ENCODE data around the gene PHACTR1. TPM values are rescaled to one million over a fixed set of nuclear protein-coding genes. Genes with fewer than 3 reads are reported as not detected.

The PHACTR1 gene
- total RNA-seq, 2 experiments from 2014 or later = 0.79 to 1.5 TPM

- POLR2A ChIA-PET = no interaction called here
- Mint-ChIP-seq H3K9me3 (peaks cover 9% of the 10 kb centered on the region), H3K36me3 (no peaks in the 10 kb centered on the region), H3K27ac (no peak overlapping the region), H3K4me3 (no peak overlapping the region), H3K4me1 (no peaks in the 10 kb centered on the region), H3K27me3 (peaks cover 5% of the 10 kb centered on the region)
- ATAC-seq (ENCODE audit: low read depth) = no peak
- no peak for DNase-seq
Observed at GRCh38 chr6:12893036-12893435, 176.5 kb downstream of the PHACTR1 start.

- Mint-ChIP-seq H3K27me3 (peaks cover 11% of the 10 kb centered on the region), H3K36me3 (no peaks in the 10 kb centered on the region), H3K27ac (no peak overlapping the region), H3K9me3 (peaks cover 7% of the 10 kb centered on the region), H3K4me3 (no peak overlapping the region), H3K4me1 (no peaks in the 10 kb centered on the region)
- ATAC-seq (ENCODE audit: low read depth) (no peak), DNase-seq (no peak)
- POLR2A ChIA-PET = no interaction called here
Observed at GRCh38 chr6:12895721-12896120, 179.2 kb downstream of the PHACTR1 start.

DNA sequence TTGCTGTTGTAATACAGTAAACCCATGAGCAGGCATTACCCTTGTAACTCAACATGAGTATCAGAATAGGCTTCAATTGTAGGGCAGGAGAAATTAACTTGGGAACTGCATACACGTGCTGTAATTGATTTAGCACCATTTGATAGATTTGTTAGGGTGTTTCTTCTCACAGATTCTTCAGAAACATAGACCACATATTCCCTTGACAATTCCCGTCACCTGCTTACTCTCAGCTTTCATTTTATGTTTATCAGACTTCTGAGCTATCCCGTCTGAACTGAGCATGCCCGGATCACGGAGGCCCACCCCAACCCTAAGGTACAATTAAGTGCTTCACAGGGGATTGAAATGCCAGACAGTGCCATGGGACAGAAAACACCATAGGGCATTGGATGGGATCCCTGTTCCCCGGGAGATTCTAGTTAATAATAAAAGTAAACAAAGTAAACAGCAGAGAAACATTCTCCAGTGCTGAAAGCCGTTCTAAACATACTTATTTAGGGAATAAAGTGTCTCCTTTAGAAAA, 179.7 kb downstream of the PHACTR1 start:
- Mint-ChIP-seq H3K4me1 (no peaks in the 10 kb centered on the region), H3K4me3 (no peak overlapping the region), H3K9me3 (peaks cover 4% of the 10 kb centered on the region), H3K27ac (no peak overlapping the region), H3K36me3 (no peaks in the 10 kb centered on the region), H3K27me3 (peaks cover 11% of the 10 kb centered on the region)
- DNase-seq (no peak), ATAC-seq (ENCODE audit: low read depth) (no peak)
- POLR2A ChIA-PET = no interaction called here

- POLR2A ChIA-PET = no interaction called here
- Mint-ChIP-seq H3K36me3 (no peaks in the 10 kb centered on the region), H3K4me1 (no peaks in the 10 kb centered on the region), H3K27me3 (peaks cover 14% of the 10 kb centered on the region), H3K4me3 (no peak overlapping the region), H3K27ac (no peak overlapping the region), H3K9me3 (no peaks in the 10 kb centered on the region)
- ATAC-seq (ENCODE audit: low read depth) (no peak), DNase-seq (no peak)
Observed at GRCh38 chr6:12898603-12899002, 182.0 kb downstream of the PHACTR1 start.

DNA sequence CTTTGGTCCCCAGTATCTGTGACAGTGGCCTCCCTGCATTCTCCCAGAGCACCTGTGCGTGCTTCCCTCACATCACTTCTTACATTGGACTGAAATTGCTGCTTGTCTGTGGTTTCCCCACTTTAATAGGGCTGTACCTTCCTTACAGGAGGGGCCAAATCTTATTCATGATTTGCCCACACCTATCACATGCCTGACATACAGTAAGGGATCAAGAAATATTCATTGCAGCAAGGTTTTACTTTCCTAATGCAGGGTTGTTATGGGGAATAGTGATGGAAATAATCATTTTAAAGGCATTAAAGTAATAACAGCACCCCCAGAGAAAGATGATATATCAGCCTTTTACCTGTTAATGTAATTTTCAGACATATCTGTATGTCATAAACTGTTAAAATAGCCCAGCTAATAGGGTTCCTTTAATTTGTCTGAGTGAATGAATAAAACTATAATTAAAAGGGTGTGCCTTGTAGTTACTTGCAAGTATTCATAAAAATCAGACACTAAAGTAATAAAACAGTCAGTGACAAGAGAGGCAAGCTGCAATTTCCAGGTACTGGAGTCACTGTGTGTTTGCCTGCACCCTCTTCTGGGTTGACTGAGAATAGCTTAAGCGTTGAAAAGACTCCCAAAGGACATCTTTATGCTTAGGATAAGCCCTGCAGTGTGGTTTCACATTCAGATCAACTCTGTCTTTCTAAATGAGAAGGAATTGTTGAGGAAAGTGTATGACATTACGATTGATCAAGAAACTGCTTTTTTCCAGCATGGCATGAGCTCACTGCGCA, 182.7 kb downstream of the PHACTR1 start:
- Mint-ChIP-seq H3K27me3 (peaks cover 14% of the 10 kb centered on the region), H3K36me3 (no peaks in the 10 kb centered on the region), H3K9me3 (no peaks in the 10 kb centered on the region), H3K27ac (no peak overlapping the region), H3K4me1 (no peaks in the 10 kb centered on the region), H3K4me3 (no peak overlapping the region)
- POLR2A ChIA-PET = no interaction called here
- no peak for ATAC-seq (ENCODE audit: low read depth)
- DNase-seq = no peak

DNA sequence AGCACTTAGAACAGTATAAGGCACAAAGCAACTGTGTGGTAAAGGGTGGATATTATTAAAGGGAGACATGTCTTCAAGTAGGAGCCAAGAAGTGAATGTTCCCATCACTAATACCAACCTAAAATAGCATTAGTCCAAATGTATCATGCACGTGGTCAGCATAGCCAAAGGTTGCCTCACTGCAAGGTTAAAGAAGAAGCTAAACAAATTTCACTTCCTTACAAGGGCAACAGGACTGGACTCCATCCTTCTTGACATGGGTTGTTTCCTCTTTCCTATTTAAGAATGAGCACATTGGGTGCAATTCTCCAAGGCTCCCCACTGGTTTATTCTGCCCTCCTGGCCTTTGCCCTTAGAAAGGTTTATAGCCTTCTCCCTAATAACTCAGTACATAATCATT, 186.7 kb downstream of the PHACTR1 start:
- ATAC-seq (ENCODE audit: low read depth) = no peak
- Mint-ChIP-seq H3K4me3 (no peak overlapping the region), H3K4me1 (no peaks in the 10 kb centered on the region), H3K9me3 (no peaks in the 10 kb centered on the region), H3K27me3 (peaks cover 21% of the 10 kb centered on the region), H3K27ac (no peak overlapping the region), H3K36me3 (no peaks in the 10 kb centered on the region)
- POLR2A ChIA-PET = no interaction called here
- DNase-seq = no peak

- H3K4me1 Mint-ChIP-seq = no peaks in the 10 kb centered on the region
- POLR2A ChIA-PET = no interaction called here
Observed at GRCh38 chr6:12909833-12910232, 193.3 kb downstream of the PHACTR1 start.

DNA sequence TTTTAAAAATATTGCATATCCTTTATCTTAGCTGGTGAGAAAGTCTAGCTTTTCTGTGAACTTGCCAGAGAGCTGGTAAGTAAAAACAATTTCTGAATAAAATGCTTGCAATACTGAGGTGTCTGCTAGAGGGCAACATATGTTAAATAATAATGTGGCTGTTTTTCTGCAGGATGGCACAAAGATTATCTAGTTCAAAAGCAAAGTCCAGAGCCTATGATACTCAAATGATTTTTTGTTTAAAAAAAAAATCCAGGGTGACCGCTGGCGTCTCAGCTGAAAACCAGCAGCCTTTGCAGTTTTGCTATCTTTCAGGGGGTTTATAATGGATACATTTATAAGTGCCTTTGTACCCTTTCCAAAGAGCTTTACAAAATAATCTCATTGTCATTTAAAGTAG, 194.9 kb downstream of the PHACTR1 start:
- Mint-ChIP-seq H3K27me3 (peaks cover 24% of the 10 kb centered on the region), H3K9me3 (no peaks in the 10 kb centered on the region), H3K36me3 (no peaks in the 10 kb centered on the region), H3K4me3 (no peak overlapping the region), H3K27ac (no peak overlapping the region), H3K4me1 (no peaks in the 10 kb centered on the region)
- ATAC-seq (ENCODE audit: low read depth) (no peak), DNase-seq (no peak)
- POLR2A ChIA-PET = interaction anchor here (3.1 kb wide), 1 partner anchor 417 kb away, joined by 15 read pairs; the partner anchor contains the start of gene TBC1D7

More at GRCh38 chr6:12909833-12910232, 193.3 kb downstream of the PHACTR1 start:
- peaks cover 20% of the 10 kb centered on the region for H3K27me3 Mint-ChIP-seq
- ATAC-seq (ENCODE audit: low read depth) (no peak), DNase-seq (no peak)
- no peak overlapping the region for H3K4me3 Mint-ChIP-seq
- no peak overlapping the region for H3K27ac Mint-ChIP-seq
- no peaks in the 10 kb centered on the region for H3K36me3 Mint-ChIP-seq
- H3K9me3 Mint-ChIP-seq = no peaks in the 10 kb centered on the region

- H3K27me3 Mint-ChIP-seq = peaks cover 18% of the 10 kb centered on the region
- H3K4me1 Mint-ChIP-seq = no peaks in the 10 kb centered on the region
- POLR2A ChIA-PET = interaction anchor here (3.1 kb wide), 1 partner anchor 416 kb away, joined by 15 read pairs; the partner anchor contains the start of gene TBC1D7
- no peaks in the 10 kb centered on the region for H3K9me3 Mint-ChIP-seq
- no peaks in the 10 kb centered on the region for H3K36me3 Mint-ChIP-seq
- H3K27ac Mint-ChIP-seq = no peak overlapping the region
- ATAC-seq (ENCODE audit: low read depth) (no peak), DNase-seq (no peak)
- no peak overlapping the region for H3K4me3 Mint-ChIP-seq
Observed at GRCh38 chr6:12913201-12913600, 196.6 kb downstream of the PHACTR1 start.

- H3K4me3 Mint-ChIP-seq = no peak overlapping the region
- POLR2A ChIA-PET = interaction anchor here (0.7 kb wide), 1 partner anchor 103 kb away, joined by 3 read pairs; no protein-coding TSS in a partner anchor
- DNase-seq (no peak), ATAC-seq (ENCODE audit: low read depth) (no peak)
- H3K9me3 Mint-ChIP-seq = no peaks in the 10 kb centered on the region
- H3K27ac Mint-ChIP-seq = no peak overlapping the region
- H3K36me3 Mint-ChIP-seq = no peaks in the 10 kb centered on the region
- H3K4me1 Mint-ChIP-seq = no peaks in the 10 kb centered on the region
- peaks cover 20% of the 10 kb centered on the region for H3K27me3 Mint-ChIP-seq
Observed at GRCh38 chr6:12916006-12916405, 199.4 kb downstream of the PHACTR1 start.

- POLR2A ChIA-PET = interaction anchor here (0.7 kb wide), 1 partner anchor 103 kb away, joined by 3 read pairs; no protein-coding TSS in a partner anchor
- ATAC-seq (ENCODE audit: low read depth) (no peak), DNase-seq (no peak)
- H3K27me3 Mint-ChIP-seq = peaks cover 23% of the 10 kb centered on the region
- H3K9me3 Mint-ChIP-seq = no peaks in the 10 kb centered on the region
- no peak overlapping the region for H3K4me3 Mint-ChIP-seq
- H3K4me1 Mint-ChIP-seq = no peaks in the 10 kb centered on the region
- H3K36me3 Mint-ChIP-seq = no peaks in the 10 kb centered on the region
- no peak overlapping the region for H3K27ac Mint-ChIP-seq
Observed at GRCh38 chr6:12916420-12917136, 200.0 kb downstream of the PHACTR1 start.

GRCh38 chr6:12921467-12921866, 204.9 kb downstream of the PHACTR1 start:
- DNase-seq (no peak), ATAC-seq (ENCODE audit: low read depth) (no peak)
- no peak overlapping the region for H3K4me3 Mint-ChIP-seq
- no peak overlapping the region for H3K27ac Mint-ChIP-seq
- peaks cover 33% of the 10 kb centered on the region for H3K27me3 Mint-ChIP-seq
- POLR2A ChIA-PET = no interaction called here
- no peaks in the 10 kb centered on the region for H3K4me1 Mint-ChIP-seq
- no peaks in the 10 kb centered on the region for H3K36me3 Mint-ChIP-seq
- no peaks in the 10 kb centered on the region for H3K9me3 Mint-ChIP-seq

GRCh38 chr6:12923644-12924235, 207.2 kb downstream of the PHACTR1 start:
- Mint-ChIP-seq H3K27me3 (peaks cover 37% of the 10 kb centered on the region), H3K36me3 (no peaks in the 10 kb centered on the region), H3K27ac (no peak overlapping the region), H3K4me1 (no peaks in the 10 kb centered on the region), H3K9me3 (no peaks in the 10 kb centered on the region), H3K4me3 (no peak overlapping the region)
- ATAC-seq (ENCODE audit: low read depth) (no peak), DNase-seq (no peak)
- POLR2A ChIA-PET = no interaction called here
